Smooth muscle cell (in vitro differentiated cells): ENCODE measurements around the gene TRAF4. TPM values are rescaled to one million over a fixed set of nuclear protein-coding genes. Genes with fewer than 3 reads are reported as not detected.

Source experiments
- DNase-seq: peaks from one replicate; lab custom pipeline; 2025; ENCODE audit not compliant: unreplicated experiment; lab: John Stamatoyannopoulos, UW
- H2AFZ ChIP-seq: fragments of 200-600 bp; sonication (generic); 2 replicates; pipeline ENCODE4 v1.6.0; 2016; ENCODE audit warnings: antibody characterized with exemption, low read depth, mild to moderate bottlenecking
- H3F3A ChIP-seq: fragments of 200-600 bp; sonication (generic); 2 replicates; pipeline ENCODE4 v1.6.0; 2017; ENCODE audit warnings: antibody characterized with exemption, low read depth
- H3K27ac ChIP-seq: fragments of 200-600 bp; sonication (generic); 2 replicates; pipeline ENCODE4 v1.5.1; 2016; ENCODE audit warnings: low read depth, mild to moderate bottlenecking
- H3K27me3 ChIP-seq: fragments of 200-600 bp; sonication (generic); 2 replicates; pipeline ENCODE4 v1.6.1; 2016; ENCODE audit warnings: low read depth, mild to moderate bottlenecking
- H3K36me3 ChIP-seq: fragments of 200-600 bp; sonication (generic); 2 replicates; pipeline ENCODE4 v1.5.1; 2016; ENCODE audit warnings: low read depth
- H3K4me1 ChIP-seq: fragments of 200-600 bp; sonication (generic); 2 replicates; pipeline ENCODE4 v1.5.1; 2016; ENCODE audit warnings: low read depth
- H3K4me2 ChIP-seq: fragments of 200-600 bp; sonication (generic); 2 replicates; pipeline ENCODE4 v1.6.0; 2016; ENCODE audit warnings: mild to moderate bottlenecking
- H3K4me3 ChIP-seq: fragments of 200-600 bp; sonication (generic); 2 replicates; pipeline ENCODE4 v1.5.1; 2016; ENCODE audit warnings: mild to moderate bottlenecking
- H3K79me2 ChIP-seq: fragments of 200-600 bp; sonication (generic); 2 replicates; pipeline ENCODE4 v1.6.0; 2016; ENCODE audit warnings: low read depth, mild to moderate bottlenecking
- H3K9ac ChIP-seq: fragments of 200-600 bp; sonication (generic); 2 replicates; pipeline ENCODE4 v1.6.0; 2016; ENCODE audit warnings: low read depth
- H3K9me3 ChIP-seq: fragments of 200-600 bp; sonication (generic); replicated peaks from 2 replicates; pipeline ENCODE4 v1.5.1; 2016; ENCODE audit warnings: low read depth
- H4K20me1 ChIP-seq: fragments of 200-600 bp; sonication (generic); 2 replicates; pipeline ENCODE4 v1.6.0; 2016; ENCODE audit warnings: low read depth
- CTCF ChIP-seq: fragments of 200-600 bp; sonication (generic); IDR thresholded peaks from 2 replicates; pipeline ENCODE4 v1.5.1; 2017; ENCODE audit warnings: borderline replicate concordance, mild to moderate bottlenecking, antibody characterized with exemption; ENCODE audit not compliant: insufficient read depth, poor library complexity, severe bottlenecking
- WGBS: methylation state at CpG from one replicate; pipeline ENCODE4 v1.1.7; 2016; ENCODE audit warnings: low lambda C conversion rate; 5-methylcytosine and 5-hydroxymethylcytosine counted together
- polyA plus RNA-seq: library from polyadenylated mRNA; unstranded; fragments of >200 nt; fragmentation: Nextera tagmentation; extraction: Ambion mirVana; gene quantifications from 2 replicates; pipeline ENCODE4 v1.2.1, GENCODE V29; 2016
- total RNA-seq: library from RNA; depleted of rRNA; stranded (reverse); fragments of >200 nt; gene quantifications from 2 replicates; pipeline ENCODE4 v1.2.3, GENCODE V29; 2014

The TRAF4 gene
- 82.1 and 97.0 TPM in 2 replicates for total RNA-seq
- polyA plus RNA-seq, result 47.5 and 55.2 TPM in 2 replicates

DNA sequence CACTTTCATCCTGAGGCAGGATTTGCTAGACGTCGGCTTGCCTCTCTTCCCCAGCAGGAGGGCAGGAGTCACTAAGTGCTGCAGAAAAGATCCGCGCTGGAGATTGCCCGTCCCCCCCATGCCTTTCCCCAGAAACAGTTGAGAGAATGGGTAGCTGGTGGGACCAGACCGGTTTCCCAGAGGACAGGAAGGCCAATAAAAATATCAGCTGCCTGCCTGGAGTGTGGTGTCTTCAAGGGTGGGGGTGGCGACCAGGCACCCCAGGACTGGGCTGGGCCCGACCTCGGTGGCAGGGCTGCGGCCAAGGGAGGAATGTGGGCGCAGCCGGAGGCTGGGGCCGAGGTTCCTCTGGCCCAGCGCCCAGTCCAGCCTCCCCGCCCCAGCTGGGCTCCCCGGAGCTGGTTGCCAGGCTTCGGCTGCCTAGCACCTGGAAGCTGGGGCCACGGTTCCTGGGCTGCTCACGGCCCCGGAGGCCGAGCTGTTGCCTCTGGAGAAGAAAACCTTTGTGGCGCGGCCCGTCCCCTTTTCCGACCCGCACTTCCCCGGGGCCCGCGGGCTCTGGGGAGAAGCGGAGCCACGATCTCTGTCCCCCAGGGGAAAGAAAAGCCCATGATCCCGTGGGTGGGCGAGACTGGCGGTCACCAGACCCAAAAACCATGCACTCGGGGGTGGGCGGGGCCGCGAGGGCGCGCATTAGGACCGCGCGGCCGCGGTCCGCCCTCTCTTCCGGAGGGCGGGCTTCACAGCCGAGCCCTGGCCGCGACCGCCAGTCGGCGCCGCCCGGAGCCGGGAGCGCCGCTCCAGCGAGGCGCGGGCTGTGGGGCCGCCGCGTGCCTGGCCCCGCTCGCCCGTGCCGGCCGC, at the start of gene TRAF4:
Gene TRAF4 (plus strand): TSS at position 769 of the 861 bp plus-strand sequence. CDS start 102 bp downstream, outside the sequence.
- no peak for TF ChIP-seq CTCF
- H2AFZ ChIP-seq, result no peak within 1 kb of the TSS
- peak within 1 kb of the TSS; percentile 89 for H3K4me2 ChIP-seq
- H3K4me1 ChIP-seq, result peaks cover 16% of the 10 kb centered on the region
- peak within 1 kb of the TSS; percentile 96 for H3K9ac ChIP-seq
- peak; percentile 64 for DNase-seq
- H3F3A ChIP-seq, result peaks cover 24% of the 10 kb centered on the region
- H4K20me1 ChIP-seq, result peaks cover 42% of the 10 kb centered on the region
- 1% methylated on average over 66 of the region's 70 CpGs for WGBS
- H3K27me3 ChIP-seq, result no peaks in the 10 kb centered on the region
- H3K27ac ChIP-seq, result peak within 1 kb of the TSS; percentile 94
- H3K36me3 ChIP-seq, result no peaks in the 10 kb centered on the region
- H3K9me3 ChIP-seq, result no peaks in the 10 kb centered on the region
- H3K79me2 ChIP-seq, result peaks cover 38% of the 10 kb centered on the region
- peak within 1 kb of the TSS; percentile 73 for H3K4me3 ChIP-seq

DNA sequence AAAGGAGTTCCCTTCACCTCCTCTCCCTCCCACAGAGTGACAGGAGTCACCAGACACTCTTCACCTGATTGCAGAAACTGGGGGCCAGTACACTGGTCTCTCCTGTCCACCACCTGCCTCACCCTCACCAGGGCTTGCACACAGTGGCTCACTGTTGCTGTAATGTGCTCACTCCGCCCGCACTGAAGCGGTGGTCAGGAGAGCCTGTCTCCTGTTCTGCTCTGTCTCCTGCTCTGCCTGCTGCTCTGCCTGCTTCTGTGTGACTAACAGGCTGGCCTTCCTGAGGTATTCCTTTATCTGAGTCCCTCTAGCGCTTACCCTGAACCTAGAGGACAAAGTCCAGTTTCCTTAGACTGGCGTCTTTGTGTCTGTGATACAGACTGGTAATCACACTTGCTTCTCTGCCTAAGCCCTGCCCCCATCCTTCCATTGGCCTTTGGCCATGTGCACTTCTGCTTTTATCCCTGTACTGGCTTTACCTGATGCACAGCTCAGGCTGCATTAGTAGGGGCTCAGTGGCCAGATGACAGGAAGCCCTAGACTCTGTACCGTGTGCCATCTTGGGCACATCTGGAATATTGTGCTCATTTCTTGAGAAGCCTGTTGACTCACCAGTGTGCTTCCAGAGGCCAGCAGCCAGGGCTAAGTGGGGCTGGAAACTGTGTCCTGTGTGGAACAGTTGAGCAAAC, 45.4 kb upstream of the TRAF4 start:
- Histone ChIP-seq H3K4me2 (no peak overlapping the region), H3F3A (no peaks in the 10 kb centered on the region), H2AFZ (no peak overlapping the region), H3K36me3 (peaks cover 9% of the 10 kb centered on the region), H3K9ac (no peak overlapping the region), H4K20me1 (no peaks in the 10 kb centered on the region), H3K9me3 (no peaks in the 10 kb centered on the region), H3K27me3 (no peaks in the 10 kb centered on the region), H3K27ac (no peak overlapping the region), H3K79me2 (no peaks in the 10 kb centered on the region), H3K4me1 (peaks cover 10% of the 10 kb centered on the region), H3K4me3 (no peak overlapping the region)
- 96% methylated on average over 6 of the region's 6 CpGs for WGBS
- no peak for TF ChIP-seq CTCF
- no peak for DNase-seq

DNA sequence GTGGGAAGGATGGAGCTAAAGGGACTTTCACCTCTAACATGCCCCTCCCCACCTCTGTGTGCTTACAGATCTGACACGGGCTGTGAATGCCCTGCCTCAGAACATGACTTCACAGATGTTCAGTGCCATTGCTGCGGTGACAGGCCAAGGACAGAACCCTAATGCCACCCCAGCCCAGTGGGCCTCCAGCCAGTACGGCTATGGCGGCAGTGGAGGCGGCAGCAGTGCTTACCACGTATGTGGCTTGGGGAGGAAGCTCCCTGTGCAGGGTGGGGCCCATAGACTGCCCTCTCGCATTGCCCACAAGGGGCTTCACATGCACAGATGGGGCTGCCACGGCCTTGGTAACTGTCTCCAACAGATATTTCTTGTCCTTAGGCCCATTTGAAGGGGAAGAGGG, 43.5 kb upstream of the TRAF4 start:
- no peak overlapping the region for H3K4me2 ChIP-seq
- H3K36me3 ChIP-seq, result peaks cover 9% of the 10 kb centered on the region
- H3K79me2 ChIP-seq, result no peaks in the 10 kb centered on the region
- no peak overlapping the region for H2AFZ ChIP-seq
- DNase-seq, result no peak
- peaks cover 10% of the 10 kb centered on the region for H3K4me1 ChIP-seq
- H4K20me1 ChIP-seq, result no peaks in the 10 kb centered on the region
- H3F3A ChIP-seq, result no peaks in the 10 kb centered on the region
- no peaks in the 10 kb centered on the region for H3K27me3 ChIP-seq
- WGBS, result over 99% methylated on average over 8 of the region's 8 CpGs
- no peak overlapping the region for H3K9ac ChIP-seq
- no peak for TF ChIP-seq CTCF
- H3K9me3 ChIP-seq, result no peaks in the 10 kb centered on the region
- H3K4me3 ChIP-seq, result no peak overlapping the region
- H3K27ac ChIP-seq, result no peak overlapping the region
